HepG2 (cell line): ENCODE data around the gene LGALS8. TPM values are rescaled to one million over a fixed set of nuclear protein-coding genes. Genes with fewer than 3 reads are reported as not detected.

ENCODE experiments used
- BRD4 ChIP-seq: sonication (generic); formaldehyde crosslinking; IDR thresholded peaks from 2 replicates; pipeline ENCODE4 v1.4.0; 2020; ENCODE audit warnings: missing genetic modification reagents
- CBFB ChIP-seq: sonication (generic); formaldehyde crosslinking; IDR thresholded peaks from 2 replicates; pipeline ENCODE4 v1.4.0; 2020; ENCODE audit warnings: missing genetic modification reagents
- FOXA1 ChIP-seq, 2 experiments: fragments of 450-650 bp in 1 of 2; sonication (generic) in 1 of 2; formaldehyde crosslinking in 1 of 2; IDR thresholded peaks; 2 replicates each; pipeline versions ENCODE4 v1.4.0 to v1.6.1; 2016 to 2020; ENCODE audit warnings: missing genetic modification reagents in 1 of 2
- HNRNPL ChIP-seq: fragments of 200-400 bp; formaldehyde crosslinking; IDR thresholded peaks from 2 replicates; pipeline ENCODE4 v1.6.1; 2017; ENCODE audit warnings: mild to moderate bottlenecking, low read depth, low read length
- HNRNPUL1 ChIP-seq: fragments of 200-400 bp; formaldehyde crosslinking; IDR thresholded peaks from 2 replicates; pipeline ENCODE4 v1.6.1; 2017; ENCODE audit warnings: low read depth, mild to moderate bottlenecking, low read length, moderate library complexity
- HOXA7 ChIP-seq: sonication (generic); formaldehyde crosslinking; IDR thresholded peaks from 2 replicates; pipeline ENCODE4 v1.8.1; 2022; ENCODE audit warnings: mild to moderate bottlenecking, missing genetic modification reagents, moderate library complexity
- HOXD1 ChIP-seq: sonication (generic); formaldehyde crosslinking; IDR thresholded peaks from 2 replicates; pipeline ENCODE4 v1.5.0; 2020; ENCODE audit warnings: missing genetic modification reagents
- LCORL ChIP-seq, 2 experiments: fragments of 450-650 bp in 1 of 2; sonication (generic) in 1 of 2; formaldehyde crosslinking in 1 of 2; IDR thresholded peaks; 2 replicates each; pipeline versions ENCODE4 v1.5.0 to v1.6.1; 2017 to 2020; ENCODE audit warnings: antibody characterized with exemption in 1 of 2, missing genetic modification reagents in 1 of 2
- NFIC ChIP-seq: IDR thresholded peaks from 2 replicates; pipeline ENCODE4 v1.6.1; 2012; ENCODE audit warnings: mild to moderate bottlenecking, low read length, inconsistent platforms
- PATZ1 ChIP-seq: sonication (generic); formaldehyde crosslinking; IDR thresholded peaks from 2 replicates; pipeline ENCODE4 v1.4.0; 2020; ENCODE audit warnings: missing genetic modification reagents
- REPIN1 ChIP-seq: sonication (generic); formaldehyde crosslinking; IDR thresholded peaks from 2 replicates; pipeline ENCODE4 v1.8.0; 2022; ENCODE audit warnings: missing genetic modification reagents, low read depth, mild to moderate bottlenecking, borderline replicate concordance
- SMAD1 ChIP-seq: sonication (generic); formaldehyde crosslinking; IDR thresholded peaks from 2 replicates; pipeline ENCODE4 v1.4.0; 2020; ENCODE audit warnings: missing genetic modification reagents, low read depth, mild to moderate bottlenecking, borderline replicate concordance
- THYN1 ChIP-seq: sonication (generic); formaldehyde crosslinking; IDR thresholded peaks from 2 replicates; pipeline ENCODE4 v1.8.1; 2023; ENCODE audit warnings: low read depth, mild to moderate bottlenecking, moderate library complexity, missing genetic modification reagents, borderline replicate concordance
- WIZ ChIP-seq: sonication (generic); formaldehyde crosslinking; IDR thresholded peaks from 2 replicates; pipeline ENCODE4 v1.5.1; 2020; ENCODE audit warnings: mild to moderate bottlenecking, missing genetic modification reagents
- ZNF383 ChIP-seq: sonication (generic); formaldehyde crosslinking; IDR thresholded peaks from 2 replicates; pipeline ENCODE4 v1.4.0; 2020; ENCODE audit warnings: missing genetic modification reagents, mild to moderate bottlenecking, borderline replicate concordance
- ZZZ3 ChIP-seq: sonication (generic); formaldehyde crosslinking; IDR thresholded peaks from 2 replicates; pipeline ENCODE4 v1.4.0; 2020; ENCODE audit warnings: missing genetic modification reagents, mild to moderate bottlenecking, borderline replicate concordance
- polyA plus RNA-seq, 8 experiments: library from polyadenylated mRNA; depleted of rRNA in 3 of 8; stranded (reverse) in 7 of 8; unstranded in 1 of 8; fragments of >200 nt; fragmentation: Illumina TruSeq in 4 of 8; extraction: Trizol in 4 of 8; gene quantifications; 2 replicates each; pipeline versions ENCODE4 v1.2.1 to v1.2.3, GENCODE V29; 2011 to 2016; ENCODE audit warnings: low read depth in 4 of 8, missing spikeins in 1 of 8, mixed read lengths in 1 of 8; ENCODE audit not compliant: insufficient read depth in 1 of 8
- total RNA-seq, 5 experiments: library from RNA; depleted of rRNA; stranded (reverse); fragments of >200 nt; fragmentation: Illumina TruSeq; extraction: Trizol; gene quantifications; 2 replicates each; pipeline ENCODE4 v1.2.3, GENCODE V29; 2016; ENCODE audit warnings: low read depth in 1 of 5
- TF ChIP-seq, protein P1 (sequence below): sonication (generic); formaldehyde crosslinking; conservative IDR thresholded peaks from 2 replicates; pipeline ENCODE4 v1.4.0; 2020; ENCODE audit warnings: mild to moderate bottlenecking, missing genetic modification reagents, moderate library complexity
- TF ChIP-seq, protein P2 (sequence below): sonication (generic); formaldehyde crosslinking; IDR thresholded peaks from 2 replicates; pipeline ENCODE4 v1.4.0; 2020; ENCODE audit warnings: low read depth, missing genetic modification reagents

LGALS8 gene
- total and polyA plus RNA-seq, 2 of the 13 experiments (the other 11 are each of a cell fraction or from before 2014, with no cell fraction given) = 29.3 to 185 TPM

GRCh38 chr1:236516929-236517704 is 6.7 kb upstream of the LGALS8 start (continued):
- TF ChIP-seq, protein P1, sequence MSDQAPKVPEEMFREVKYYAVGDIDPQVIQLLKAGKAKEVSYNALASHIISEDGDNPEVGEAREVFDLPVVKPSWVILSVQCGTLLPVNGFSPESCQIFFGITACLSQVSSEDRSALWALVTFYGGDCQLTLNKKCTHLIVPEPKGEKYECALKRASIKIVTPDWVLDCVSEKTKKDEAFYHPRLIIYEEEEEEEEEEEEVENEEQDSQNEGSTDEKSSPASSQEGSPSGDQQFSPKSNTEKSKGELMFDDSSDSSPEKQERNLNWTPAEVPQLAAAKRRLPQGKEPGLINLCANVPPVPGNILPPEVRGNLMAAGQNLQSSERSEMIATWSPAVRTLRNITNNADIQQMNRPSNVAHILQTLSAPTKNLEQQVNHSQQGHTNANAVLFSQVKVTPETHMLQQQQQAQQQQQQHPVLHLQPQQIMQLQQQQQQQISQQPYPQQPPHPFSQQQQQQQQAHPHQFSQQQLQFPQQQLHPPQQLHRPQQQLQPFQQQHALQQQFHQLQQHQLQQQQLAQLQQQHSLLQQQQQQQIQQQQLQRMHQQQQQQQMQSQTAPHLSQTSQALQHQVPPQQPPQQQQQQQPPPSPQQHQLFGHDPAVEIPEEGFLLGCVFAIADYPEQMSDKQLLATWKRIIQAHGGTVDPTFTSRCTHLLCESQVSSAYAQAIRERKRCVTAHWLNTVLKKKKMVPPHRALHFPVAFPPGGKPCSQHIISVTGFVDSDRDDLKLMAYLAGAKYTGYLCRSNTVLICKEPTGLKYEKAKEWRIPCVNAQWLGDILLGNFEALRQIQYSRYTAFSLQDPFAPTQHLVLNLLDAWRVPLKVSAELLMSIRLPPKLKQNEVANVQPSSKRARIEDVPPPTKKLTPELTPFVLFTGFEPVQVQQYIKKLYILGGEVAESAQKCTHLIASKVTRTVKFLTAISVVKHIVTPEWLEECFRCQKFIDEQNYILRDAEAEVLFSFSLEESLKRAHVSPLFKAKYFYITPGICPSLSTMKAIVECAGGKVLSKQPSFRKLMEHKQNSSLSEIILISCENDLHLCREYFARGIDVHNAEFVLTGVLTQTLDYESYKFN (CRISPR knock-in tag) = peak; percentile 69
- TF ChIP-seq BRD4 (no peak), ZZZ3 (CRISPR knock-in tag) (no peak), LCORL (IDR thresholded peaks at IDR 0.05) (no peak), LCORL (CRISPR knock-in tag; IDR thresholded peaks at IDR 0.05) (peak; percentile 65; the same call in 1 of the 2 replicates), HNRNPUL1 (no peak), HOXD1 (CRISPR knock-in tag) (no peak), PATZ1 (CRISPR knock-in tag) (0 out of 2 replicates have a peak, but pooled peaks have one; percentile 14), WIZ (CRISPR knock-in tag) (no peak), NFIC (peak; percentile 59; the same call in 1 of the 2 replicates), ZNF383 (CRISPR knock-in tag) (no peak), HOXA7 (no peak), REPIN1 (CRISPR knock-in tag) (no peak), CBFB (CRISPR knock-in tag) (0 out of 2 replicates have a peak, but pooled peaks have one; percentile 39), FOXA1 (IDR thresholded peaks at IDR 0.05) (peak; percentile 57; the same call in 1 of the 2 replicates), FOXA1 (CRISPR knock-in tag; IDR thresholded peaks at IDR 0.05) (peak; percentile 84), SMAD1 (no peak), HNRNPL (no peak), THYN1 (CRISPR knock-in tag) (no peak)
- TF ChIP-seq, protein P2, sequence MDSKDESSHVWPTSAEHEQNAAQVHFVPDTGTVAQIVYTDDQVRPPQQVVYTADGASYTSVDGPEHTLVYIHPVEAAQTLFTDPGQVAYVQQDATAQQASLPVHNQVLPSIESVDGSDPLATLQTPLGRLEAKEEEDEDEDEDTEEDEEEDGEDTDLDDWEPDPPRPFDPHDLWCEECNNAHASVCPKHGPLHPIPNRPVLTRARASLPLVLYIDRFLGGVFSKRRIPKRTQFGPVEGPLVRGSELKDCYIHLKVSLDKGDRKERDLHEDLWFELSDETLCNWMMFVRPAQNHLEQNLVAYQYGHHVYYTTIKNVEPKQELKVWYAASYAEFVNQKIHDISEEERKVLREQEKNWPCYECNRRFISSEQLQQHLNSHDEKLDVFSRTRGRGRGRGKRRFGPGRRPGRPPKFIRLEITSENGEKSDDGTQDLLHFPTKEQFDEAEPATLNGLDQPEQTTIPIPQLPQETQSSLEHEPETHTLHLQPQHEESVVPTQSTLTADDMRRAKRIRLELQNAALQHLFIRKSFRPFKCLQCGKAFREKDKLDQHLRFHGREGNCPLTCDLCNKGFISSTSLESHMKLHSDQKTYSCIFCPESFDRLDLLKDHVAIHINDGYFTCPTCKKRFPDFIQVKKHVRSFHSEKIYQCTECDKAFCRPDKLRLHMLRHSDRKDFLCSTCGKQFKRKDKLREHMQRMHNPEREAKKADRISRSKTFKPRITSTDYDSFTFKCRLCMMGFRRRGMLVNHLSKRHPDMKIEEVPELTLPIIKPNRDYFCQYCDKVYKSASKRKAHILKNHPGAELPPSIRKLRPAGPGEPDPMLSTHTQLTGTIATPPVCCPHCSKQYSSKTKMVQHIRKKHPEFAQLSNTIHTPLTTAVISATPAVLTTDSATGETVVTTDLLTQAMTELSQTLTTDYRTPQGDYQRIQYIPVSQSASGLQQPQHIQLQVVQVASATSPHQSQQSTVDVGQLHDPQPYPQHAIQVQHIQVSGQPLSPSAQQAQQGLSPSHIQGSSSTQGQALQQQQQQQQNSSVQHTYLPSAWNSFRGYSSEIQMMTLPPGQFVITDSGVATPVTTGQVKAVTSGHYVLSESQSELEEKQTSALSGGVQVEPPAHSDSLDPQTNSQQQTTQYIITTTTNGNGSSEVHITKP (CRISPR knock-in tag) = no peak
